Epithelial cell of prostate (primary cell): ENCODE measurements around the gene LMAN2.
"Not testable (repeated sequence)": the region's sequence is repeated elsewhere in the genome, so short reads cannot be mapped to it uniquely, and the experiment has no call there.

ENCODE experiments used
- DNase-seq: peaks from one replicate; pipeline ENCODE4 v3.0.0-alpha.2; 2011; ENCODE audit warnings: low read depth, low spot score
- H3K27ac ChIP-seq: fragments of 450-650 bp; 2 replicates; pipeline ENCODE4 v1.5.1; 2017; ENCODE audit warnings: mild to moderate bottlenecking

LMAN2 gene

GRCh38 chr5:177380805-177381126 is 29.3 kb upstream of the LMAN2 start:
- no peak overlapping the region for H3K27ac ChIP-seq
- no peak for DNase-seq

DNA sequence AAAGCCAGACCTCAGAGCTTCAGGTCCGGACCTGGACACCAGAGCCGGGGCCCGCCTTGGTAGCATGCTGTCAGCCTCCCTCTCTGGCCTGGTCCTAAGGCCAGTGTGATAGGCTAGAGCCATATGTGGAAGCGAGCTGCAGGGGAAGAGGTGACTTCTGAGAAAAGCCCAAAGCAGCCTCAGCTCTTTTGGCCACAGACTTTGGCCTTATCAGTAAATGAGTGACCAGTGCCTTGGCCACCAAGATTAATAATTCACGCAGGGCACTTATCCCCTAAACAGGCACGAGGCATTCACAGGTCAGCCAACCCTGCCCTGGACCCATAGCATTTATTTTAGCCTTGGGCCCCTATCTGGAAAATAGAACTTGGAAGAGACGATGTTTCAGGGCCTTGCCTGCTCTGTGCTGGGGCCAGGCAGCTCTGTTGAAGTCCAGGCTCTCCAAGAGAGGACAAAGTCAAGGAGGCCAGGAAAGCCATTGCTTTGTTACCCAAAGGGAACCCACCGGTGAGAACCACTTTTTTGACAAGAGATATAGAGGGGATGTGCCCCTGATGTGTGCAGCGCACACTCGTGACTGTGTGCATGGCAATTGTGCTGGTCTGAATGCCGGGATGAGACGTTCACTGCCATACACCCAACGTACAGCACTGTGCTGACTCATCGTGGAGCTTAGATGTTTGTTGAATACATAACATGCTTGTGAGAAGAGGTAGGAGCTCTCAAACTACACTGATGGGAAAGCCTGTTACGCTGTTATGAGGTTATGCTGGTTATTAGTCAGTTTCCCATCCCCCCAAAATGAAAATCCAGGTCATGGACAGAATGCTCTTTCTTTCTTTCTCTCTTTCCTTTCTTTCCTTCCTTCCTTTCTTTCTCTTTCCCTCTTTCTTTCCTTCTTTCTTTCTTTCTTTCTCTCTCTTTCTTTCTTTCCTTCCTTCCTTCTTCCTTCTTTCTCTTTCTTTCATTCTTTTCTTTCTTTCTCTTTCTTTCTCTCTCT is 27.7 kb upstream of the LMAN2 start:
- H3K27ac ChIP-seq: no peak overlapping the region
- DNase-seq: peak; percentile 75

- no peak overlapping the region for H3K27ac ChIP-seq
- DNase-seq: no peak
Measured at GRCh38 chr5:177377851-177378776, 26.6 kb upstream of the LMAN2 start.

DNA sequence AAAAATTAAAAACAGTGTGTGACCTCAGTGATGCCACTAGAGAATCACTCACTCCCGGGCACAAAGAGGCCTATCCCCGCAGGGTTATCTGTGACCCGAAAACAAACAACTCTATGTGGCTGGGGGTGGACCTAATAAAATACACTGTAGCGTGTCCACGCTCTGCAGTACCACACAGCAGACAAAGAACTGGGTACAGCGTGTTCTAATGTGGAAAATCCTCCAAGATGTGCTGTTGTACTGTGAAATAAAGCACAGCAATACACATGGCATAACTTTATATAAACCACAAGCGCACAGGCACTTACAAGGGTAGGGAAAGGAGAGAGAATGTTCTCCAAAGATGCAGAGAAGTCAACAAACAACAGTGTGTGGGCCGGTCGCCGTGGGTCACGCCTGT is 24.6 kb upstream of the LMAN2 start:
- DNase-seq: no peak
- H3K27ac ChIP-seq: no peak overlapping the region

- DNase-seq, H3K27ac ChIP-seq: not testable (repeated sequence)
Measured at GRCh38 chr5:177375516-177375915, 24.0 kb upstream of the LMAN2 start.

- H3K27ac ChIP-seq: no peak overlapping the region
- DNase-seq: no peak
Measured at GRCh38 chr5:177374211-177374610, 22.7 kb upstream of the LMAN2 start.

DNA sequence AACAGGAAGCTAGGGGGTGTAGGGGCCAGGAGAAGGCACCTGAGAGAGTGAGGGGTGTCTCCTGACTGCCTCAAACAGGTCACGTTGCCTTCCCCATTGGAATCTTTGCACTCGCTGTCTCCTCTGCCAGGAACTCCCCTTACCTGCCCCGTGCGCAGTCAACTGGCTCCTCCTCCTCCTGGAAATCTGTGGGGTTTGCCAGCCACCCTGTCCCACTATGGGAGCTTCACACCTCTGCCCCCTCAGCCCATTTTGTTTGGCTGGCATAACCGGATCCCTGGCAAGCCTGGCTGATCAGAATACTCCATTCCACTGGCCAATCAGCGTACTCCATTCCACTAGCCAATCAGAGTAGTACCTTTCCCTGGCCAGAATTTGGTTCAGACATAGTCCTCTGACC is 22.3 kb upstream of the LMAN2 start:
- no peak overlapping the region for H3K27ac ChIP-seq

DNA sequence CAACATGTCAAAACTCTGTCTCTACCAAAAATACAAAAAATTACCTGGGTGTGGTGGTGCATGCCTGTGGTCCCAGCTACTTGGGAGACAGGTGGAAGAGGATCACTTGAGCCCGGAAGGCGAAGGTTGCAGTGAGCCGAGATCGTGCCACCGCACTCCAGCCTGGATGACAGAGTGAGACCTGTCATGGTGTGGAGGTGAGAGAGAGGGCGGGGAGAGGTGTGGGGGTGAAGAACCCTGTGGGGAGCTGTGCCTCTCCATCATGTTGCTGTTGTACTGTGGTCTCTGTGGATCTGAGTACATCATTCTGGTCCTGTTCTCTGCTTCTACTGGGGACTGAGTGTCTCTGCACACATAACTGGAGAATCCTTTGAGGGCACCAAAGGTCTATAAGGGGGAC is 21.4 kb upstream of the LMAN2 start:
- no peak for DNase-seq
- no peak overlapping the region for H3K27ac ChIP-seq

More for the DNA sequence above, 22.3 kb upstream of the LMAN2 start:
- DNase-seq: no peak

- H3K27ac ChIP-seq: no peak overlapping the region
- DNase-seq: no peak
Measured at GRCh38 chr5:177372034-177372896, 20.8 kb upstream of the LMAN2 start.

- no peak for DNase-seq
- peak overlapping the region; percentile 50 for H3K27ac ChIP-seq
Measured at GRCh38 chr5:177371120-177372033, 19.9 kb upstream of the LMAN2 start.

DNA sequence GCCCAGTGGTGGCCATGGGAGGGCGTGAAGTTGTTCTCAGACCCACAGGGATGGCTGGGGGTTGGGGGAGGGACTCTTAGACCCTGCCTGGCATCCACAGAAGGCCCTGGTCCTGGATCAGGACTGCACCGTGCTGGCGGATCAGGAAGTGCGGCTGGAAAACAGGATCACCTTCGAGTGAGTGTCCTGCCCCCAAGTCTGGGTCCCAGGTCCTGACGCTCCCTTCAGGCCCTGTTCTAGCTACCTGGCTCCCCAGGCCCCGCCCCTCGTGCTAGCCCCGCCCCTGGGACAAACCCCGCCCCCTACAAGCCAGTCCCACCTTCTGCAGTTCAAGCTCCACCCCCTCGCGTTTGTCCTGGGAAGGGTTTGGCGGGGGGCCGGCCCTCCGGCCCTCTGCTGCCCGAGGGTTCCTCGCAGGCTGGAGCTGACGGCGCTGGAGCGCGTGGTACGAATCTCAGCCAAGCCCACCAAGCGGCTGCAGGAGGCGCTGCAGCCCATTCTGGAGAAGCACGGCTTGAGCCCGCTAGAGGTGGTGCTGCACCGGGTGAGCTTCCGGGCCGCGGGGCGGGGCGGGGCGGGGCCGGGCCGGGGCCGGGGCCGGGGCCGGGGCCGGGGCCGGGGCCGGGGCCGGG is 19.1 kb upstream of the LMAN2 start:
- H3K27ac ChIP-seq: peak overlapping the region; percentile 50
- no peak for DNase-seq

- H3K27ac ChIP-seq: no peak overlapping the region
Measured at GRCh38 chr5:177369645-177370440, 18.4 kb upstream of the LMAN2 start.

GRCh38 chr5:177368869-177369644 is 17.6 kb upstream of the LMAN2 start:
- DNase-seq: no peak
- peak overlapping the region; percentile 15 for H3K27ac ChIP-seq

More at GRCh38 chr5:177369645-177370440, 18.4 kb upstream of the LMAN2 start:
- no peak for DNase-seq

- DNase-seq: peak; percentile 49
- peak overlapping the region; percentile 15 for H3K27ac ChIP-seq
Measured at GRCh38 chr5:177367981-177368868, 16.8 kb upstream of the LMAN2 start.

GRCh38 chr5:177367323-177367848 is 15.9 kb upstream of the LMAN2 start:
- H3K27ac ChIP-seq: no peak overlapping the region
- DNase-seq: no peak
